ENCODE measurements around the gene TGM5.

DNA sequence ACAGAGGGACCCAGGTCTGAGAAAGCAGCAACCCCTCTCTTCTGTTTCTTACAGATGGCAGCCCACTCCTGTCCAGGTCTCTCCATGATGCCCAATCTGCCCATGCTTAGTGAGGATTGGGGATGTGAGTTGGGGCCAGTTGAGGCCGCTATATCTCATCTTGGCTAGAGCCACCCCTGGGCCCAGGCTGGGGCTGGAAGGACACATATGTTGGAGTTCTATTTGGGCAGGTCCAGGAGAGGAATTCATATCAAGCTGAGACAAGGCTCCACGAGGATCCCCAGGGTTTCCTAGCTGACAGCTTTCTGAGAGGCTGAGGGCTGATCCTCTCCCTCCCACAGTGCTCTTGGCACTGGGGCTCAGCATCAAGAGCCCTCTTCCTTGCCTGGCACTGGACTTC is 11.4 kb downstream of the TGM5 start:
- no peak for TF ChIP-seq EP300 (IDR thresholded peaks at IDR 0.05)
- TF ChIP-seq CTCF (IDR thresholded peaks at IDR 0.05) = no peak
